Neural progenitor cell (in vitro differentiated cells): ENCODE results near the gene PDE3A.

Experiments
- EZH2 ChIP-seq: fragments of 200-600 bp; sonication (generic); IDR thresholded peaks from 2 replicates; pipeline ENCODE4 v1.6.1; 2017; ENCODE audit warnings: antibody characterized with exemption, mild to moderate bottlenecking, moderate library complexity
- EZH2phosphoT487 ChIP-seq: fragments of 200-600 bp; sonication (generic); IDR thresholded peaks from 2 replicates; pipeline ENCODE4 v1.6.1; 2017; ENCODE audit warnings: antibody characterized with exemption
- TF ChIP-seq, protein P1 (sequence below): fragments of 200-600 bp; sonication (generic); IDR thresholded peaks from 2 replicates; pipeline ENCODE4 v1.5.1; 2017; ENCODE audit warnings: antibody characterized with exemption, mild to moderate bottlenecking

- TF ChIP-seq, protein P1, sequence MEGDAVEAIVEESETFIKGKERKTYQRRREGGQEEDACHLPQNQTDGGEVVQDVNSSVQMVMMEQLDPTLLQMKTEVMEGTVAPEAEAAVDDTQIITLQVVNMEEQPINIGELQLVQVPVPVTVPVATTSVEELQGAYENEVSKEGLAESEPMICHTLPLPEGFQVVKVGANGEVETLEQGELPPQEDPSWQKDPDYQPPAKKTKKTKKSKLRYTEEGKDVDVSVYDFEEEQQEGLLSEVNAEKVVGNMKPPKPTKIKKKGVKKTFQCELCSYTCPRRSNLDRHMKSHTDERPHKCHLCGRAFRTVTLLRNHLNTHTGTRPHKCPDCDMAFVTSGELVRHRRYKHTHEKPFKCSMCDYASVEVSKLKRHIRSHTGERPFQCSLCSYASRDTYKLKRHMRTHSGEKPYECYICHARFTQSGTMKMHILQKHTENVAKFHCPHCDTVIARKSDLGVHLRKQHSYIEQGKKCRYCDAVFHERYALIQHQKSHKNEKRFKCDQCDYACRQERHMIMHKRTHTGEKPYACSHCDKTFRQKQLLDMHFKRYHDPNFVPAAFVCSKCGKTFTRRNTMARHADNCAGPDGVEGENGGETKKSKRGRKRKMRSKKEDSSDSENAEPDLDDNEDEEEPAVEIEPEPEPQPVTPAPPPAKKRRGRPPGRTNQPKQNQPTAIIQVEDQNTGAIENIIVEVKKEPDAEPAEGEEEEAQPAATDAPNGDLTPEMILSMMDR: no peak
- TF ChIP-seq EZH2 (no peak), EZH2phosphoT487 (no peak)
These were observed 18.3 kb upstream of the PDE3A start for GRCh38 chr12:20350026-20350425.
